ENCODE results near the gene SEZ6L2.
"Not testable (repeated sequence)": the region's sequence is repeated elsewhere in the genome, so short reads cannot be mapped to it uniquely, and the experiment has no call there.

The SEZ6L2 gene

GRCh38 chr16:29896841-29897240 is 2.5 kb downstream of the SEZ6L2 start:
- no peak for DNase-seq (ENCODE audit: low read depth)
- no peak for TF ChIP-seq CTCF (IDR thresholded peaks at IDR 0.05; ENCODE audit: insufficient read depth, low read depth, low read length, missing control alignments)
- no peak overlapping the region for H3K4me3 ChIP-seq (ENCODE audit: low read depth, low read length)

DNA sequence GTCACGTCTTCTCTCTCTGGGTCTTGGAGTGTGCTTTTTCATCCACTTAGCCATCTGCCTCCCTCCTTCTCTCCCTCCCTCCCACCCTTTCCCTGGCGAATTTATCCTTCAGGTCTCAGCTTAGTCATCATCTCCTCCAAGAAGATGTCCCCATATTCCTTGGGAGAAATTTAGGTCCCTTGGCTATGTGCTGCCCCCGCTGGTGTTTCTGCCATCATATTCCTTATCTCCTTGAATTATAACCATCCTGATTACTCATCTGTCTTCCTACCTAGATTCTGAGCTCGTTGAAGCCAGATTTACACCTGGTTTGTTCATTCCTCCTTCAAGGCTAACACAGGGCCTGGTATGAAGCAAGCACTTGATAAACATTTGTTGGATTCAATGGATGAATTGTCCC is 5.0 kb downstream of the SEZ6L2 start:
- no peak overlapping the region for H3K4me3 ChIP-seq (ENCODE audit: low read depth, low read length)
- no peak for TF ChIP-seq CTCF (IDR thresholded peaks at IDR 0.05; ENCODE audit: insufficient read depth, low read depth, low read length, missing control alignments)
- no peak for DNase-seq (ENCODE audit: low read depth)

GRCh38 chr16:29893553-29893952 is 5.8 kb downstream of the SEZ6L2 start:
- no peak for DNase-seq (ENCODE audit: low read depth)
- no peak overlapping the region for H3K4me3 ChIP-seq (ENCODE audit: low read depth, low read length)
- TF ChIP-seq CTCF (IDR thresholded peaks at IDR 0.05; ENCODE audit: insufficient read depth, low read depth, low read length, missing control alignments) = no peak

- DNase-seq (ENCODE audit: low read depth) = no peak
- no peak for TF ChIP-seq CTCF (IDR thresholded peaks at IDR 0.05; ENCODE audit: insufficient read depth, low read depth, low read length, missing control alignments)
- no peak overlapping the region for H3K4me3 ChIP-seq (ENCODE audit: low read depth, low read length)
Observed at GRCh38 chr16:29892458-29892813, 6.9 kb downstream of the SEZ6L2 start.

GRCh38 chr16:29891525-29892457 is 7.6 kb downstream of the SEZ6L2 start:
- DNase-seq (ENCODE audit: low read depth) = no peak
- TF ChIP-seq CTCF (IDR thresholded peaks at IDR 0.05; ENCODE audit: insufficient read depth, low read depth, low read length, missing control alignments) = no peak
- no peak overlapping the region for H3K4me3 ChIP-seq (ENCODE audit: low read depth, low read length)

- not testable (repeated sequence) for H3K4me3 ChIP-seq (ENCODE audit: low read depth, low read length); DNase-seq (ENCODE audit: low read depth)
Observed at GRCh38 chr16:29889372-29889771, 10.0 kb downstream of the SEZ6L2 start.

DNA sequence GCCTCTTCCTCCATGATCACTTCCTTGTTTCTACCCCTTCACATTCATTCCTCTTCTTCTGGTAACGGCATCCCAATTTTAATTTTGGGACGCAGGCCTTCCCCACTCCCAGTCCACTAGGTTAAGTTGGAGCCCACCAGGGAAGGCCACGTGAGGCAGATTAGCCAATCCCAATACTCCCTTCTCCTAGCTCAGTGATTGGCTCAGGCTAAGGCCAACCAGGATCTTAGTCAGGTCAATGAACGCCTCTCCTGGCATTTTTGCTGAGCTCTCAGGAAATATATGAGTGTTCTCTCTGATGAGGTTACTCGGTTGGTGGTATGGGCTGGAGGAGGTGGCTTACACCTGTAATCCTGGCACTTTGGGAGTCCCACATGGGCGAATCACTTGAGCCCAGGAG is 15.4 kb downstream of the SEZ6L2 start:
- H3K4me3 ChIP-seq (ENCODE audit: low read depth, low read length) = no peak overlapping the region
- no peak for DNase-seq (ENCODE audit: low read depth)
- no peak for TF ChIP-seq CTCF (IDR thresholded peaks at IDR 0.05; ENCODE audit: insufficient read depth, low read depth, low read length, missing control alignments)
